ENCODE results near the gene ATP9A. TPM values are rescaled to one million over a fixed set of nuclear protein-coding genes. Genes with fewer than 3 reads are reported as not detected.

The ATP9A gene
- polyA plus RNA-seq, 1 donor (not counting 4 experiments of a cell fraction or from before 2014, with no cell fraction given) = 5.8 TPM

GRCh38 chr20:51692806-51693400, 75.3 kb downstream of the ATP9A start:
- H3K9me3 ChIP-seq (ENCODE audit: control insufficient read depth, low read depth, low read length) = no peaks in the 10 kb centered on the region
- H3K79me2 ChIP-seq (ENCODE audit: control insufficient read depth, insufficient read depth, low read length) = no peaks in the 10 kb centered on the region
- TF ChIP-seq EZH2 (IDR thresholded peaks at IDR 0.05; ENCODE audit: low read length) (no peak), CTCF (optimal IDR thresholded peaks at IDR 0.05 in 1 of 3, IDR thresholded peaks at IDR 0.05 in 1 of 3, conservative IDR thresholded peaks at IDR 0.05 in 1 of 3; ENCODE audit: extremely low read depth in 1 of 3, insufficient read depth in 2 of 3, low read length in 3 of 3) (no peak)
- H3K9ac ChIP-seq (ENCODE audit: control insufficient read depth, extremely low read depth, insufficient read depth, low read length) = no peak overlapping the region
- H3K9me1 ChIP-seq (ENCODE audit: control insufficient read depth, extremely low read depth, insufficient read depth, low read length) = no peaks in the 10 kb centered on the region
- DNase-seq (ENCODE audit: low read depth, low spot score) (no peak), FAIRE-seq (no peak)
- H2AFZ ChIP-seq (ENCODE audit: control insufficient read depth, low read length) = no peak overlapping the region
- H3K4me3 ChIP-seq (ENCODE audit: control insufficient read depth in 2 of 3, extremely low read depth in 1 of 3, insufficient read depth in 2 of 3, low read depth in 1 of 3, low read length in 3 of 3) = no peak overlapping the region
- no peaks in the 10 kb centered on the region for H3K36me3 ChIP-seq (ENCODE audit: control insufficient read depth in 2 of 2, extremely low read depth in 1 of 2, insufficient read depth in 2 of 2, low read length in 2 of 2)
- dilution Hi-C loops (cut with MboI; ENCODE audit: extremely low pct_ligation_motif_present, low sequenced_read_pairs) = no loop called here
- no peaks in the 10 kb centered on the region for H4K20me1 ChIP-seq (ENCODE audit: control insufficient read depth, extremely low read depth, insufficient read depth, low read length)
- H3K4me1 ChIP-seq (ENCODE audit: control insufficient read depth, extremely low read depth, insufficient read depth, low read length) = peaks cover 24% of the 10 kb centered on the region
- H3K4me2 ChIP-seq (ENCODE audit: control insufficient read depth, extremely low read depth, insufficient read depth, low read depth, low read length) = no peak overlapping the region
- H3K27ac ChIP-seq (ENCODE audit: control insufficient read depth, insufficient read depth, low read length) = no peak overlapping the region
- H3K27me3 ChIP-seq (ENCODE audit: control insufficient read depth, extremely low read depth, insufficient read depth, low read length) = no peaks in the 10 kb centered on the region

DNA sequence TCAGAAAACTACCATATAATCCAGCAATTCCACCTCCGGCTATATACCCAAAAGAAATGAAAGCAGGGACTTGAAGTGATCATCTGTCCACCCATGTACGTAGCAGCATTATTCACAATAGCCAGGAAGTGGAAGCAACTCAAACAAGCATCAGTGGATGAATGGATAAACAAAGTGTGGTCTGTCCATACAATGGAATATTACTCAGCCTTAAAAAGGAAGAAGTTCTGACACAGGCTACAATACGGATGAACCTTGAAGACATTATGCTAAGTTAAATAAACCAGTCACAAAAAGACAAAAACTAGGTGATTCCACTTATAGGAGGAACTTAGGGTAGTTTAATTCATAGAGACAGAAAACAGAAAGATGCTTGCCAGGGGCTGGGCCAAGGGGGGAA, 76.5 kb downstream of the ATP9A start:
- H3K4me2 ChIP-seq (ENCODE audit: control insufficient read depth, extremely low read depth, insufficient read depth, low read depth, low read length) = no peak overlapping the region
- no peak overlapping the region for H3K27ac ChIP-seq (ENCODE audit: control insufficient read depth, insufficient read depth, low read length)
- H3K27me3 ChIP-seq (ENCODE audit: control insufficient read depth, extremely low read depth, insufficient read depth, low read length) = no peaks in the 10 kb centered on the region
- H2AFZ ChIP-seq (ENCODE audit: control insufficient read depth, low read length) = no peak overlapping the region
- no peak overlapping the region for H3K9ac ChIP-seq (ENCODE audit: control insufficient read depth, extremely low read depth, insufficient read depth, low read length)
- peaks cover 28% of the 10 kb centered on the region for H3K4me1 ChIP-seq (ENCODE audit: control insufficient read depth, extremely low read depth, insufficient read depth, low read length)
- TF ChIP-seq EZH2 (IDR thresholded peaks at IDR 0.05; ENCODE audit: low read length) (no peak), CTCF (optimal IDR thresholded peaks at IDR 0.05 in 1 of 3, IDR thresholded peaks at IDR 0.05 in 1 of 3, conservative IDR thresholded peaks at IDR 0.05 in 1 of 3; ENCODE audit: extremely low read depth in 1 of 3, insufficient read depth in 2 of 3, low read length in 3 of 3) (no peak)
- no peaks in the 10 kb centered on the region for H3K79me2 ChIP-seq (ENCODE audit: control insufficient read depth, insufficient read depth, low read length)
- dilution Hi-C loops (cut with MboI; ENCODE audit: extremely low pct_ligation_motif_present, low sequenced_read_pairs) = no loop called here
- FAIRE-seq = no peak
- no peak overlapping the region for H3K4me3 ChIP-seq (ENCODE audit: control insufficient read depth in 2 of 3, extremely low read depth in 1 of 3, insufficient read depth in 2 of 3, low read depth in 1 of 3, low read length in 3 of 3)
- H3K36me3 ChIP-seq (ENCODE audit: control insufficient read depth in 2 of 2, extremely low read depth in 1 of 2, insufficient read depth in 2 of 2, low read length in 2 of 2) = no peaks in the 10 kb centered on the region
- no peaks in the 10 kb centered on the region for H3K9me1 ChIP-seq (ENCODE audit: control insufficient read depth, extremely low read depth, insufficient read depth, low read length)
- DNase-seq (ENCODE audit: low read depth, low spot score) = no peak
- H4K20me1 ChIP-seq (ENCODE audit: control insufficient read depth, extremely low read depth, insufficient read depth, low read length) = no peaks in the 10 kb centered on the region
- no peaks in the 10 kb centered on the region for H3K9me3 ChIP-seq (ENCODE audit: control insufficient read depth, low read depth, low read length)
